Measurements from ENCODE around the gene QPRT. TPM values are rescaled to one million over a fixed set of nuclear protein-coding genes. Genes with fewer than 3 reads are reported as not detected.
"Not testable (repeated sequence)": the region's sequence is repeated elsewhere in the genome, so short reads cannot be mapped to it uniquely, and the experiment has no call there.

QPRT gene
- total RNA-seq, 1 experiment from 2014 or later, result 310 TPM

GRCh38 chr16:29688172-29688571, 9.2 kb downstream of the QPRT start:
- Histone ChIP-seq H3K4me1 (replicated peaks; ENCODE audit: insufficient read depth) (no peaks in the 10 kb centered on the region), H3K36me3 (ENCODE audit: low read depth) (0 out of 2 replicates have a peak, but pooled peaks cover 14% of the 10 kb centered on the region), H3K79me2 (ENCODE audit: low read depth) (peaks cover 78% of the 10 kb centered on the region), H3K4me3 (no peak overlapping the region), H3F3A (ENCODE audit: insufficient read depth, low read depth) (peaks cover 32% of the 10 kb centered on the region), H2AFZ (no peak overlapping the region), H3K27me3 (ENCODE audit: insufficient read depth, low read depth) (no peaks in the 10 kb centered on the region), H3K4me2 (no peak overlapping the region), H3K9me3 (ENCODE audit: insufficient read depth, low read depth) (no peaks in the 10 kb centered on the region), H3K9me2 (ENCODE audit: insufficient read depth) (no peaks in the 10 kb centered on the region), H4K20me1 (ENCODE audit: insufficient read depth) (peaks cover 75% of the 10 kb centered on the region), H3K27ac (no peak overlapping the region)
- TF ChIP-seq CTCF (conservative IDR thresholded peaks at IDR 0.05), result no peak
- TF ChIP-seq EZH2 (IDR thresholded peaks at IDR 0.05; ENCODE audit: low read depth), result no peak
- intact Hi-C loops (cut with micrococcal nuclease; ENCODE audit: unreplicated experiment), result no loop called here
- ChIA-PET CTCF (interaction anchor here (0.7 kb wide), 1 partner anchor 160 kb away, joined by 3 read pairs; no protein-coding TSS in a partner anchor), POLR2A (ENCODE audit: unreplicated experiment) (no interaction called here)
- BruUV-seq (replicated peaks), result no TSS peak
- DNase-seq, result no peak

- CTCF ChIA-PET; H3K4me1 ChIP-seq (replicated peaks; ENCODE audit: insufficient read depth); DNase-seq; H3K9me2 ChIP-seq (ENCODE audit: insufficient read depth); H2AFZ ChIP-seq; BruUV-seq (replicated peaks); H3K27me3 ChIP-seq (ENCODE audit: insufficient read depth, low read depth); intact Hi-C loops (cut with micrococcal nuclease; ENCODE audit: unreplicated experiment); H3K4me2 ChIP-seq; H3K9me3 ChIP-seq (ENCODE audit: insufficient read depth, low read depth); H3K4me3 ChIP-seq; POLR2A ChIA-PET (ENCODE audit: unreplicated experiment); H3K27ac ChIP-seq: not testable (repeated sequence)
- peaks cover 39% of the 10 kb centered on the region for H3F3A ChIP-seq (ENCODE audit: insufficient read depth, low read depth)
- peaks cover 80% of the 10 kb centered on the region for H4K20me1 ChIP-seq (ENCODE audit: insufficient read depth)
- peaks cover 64% of the 10 kb centered on the region for H3K79me2 ChIP-seq (ENCODE audit: low read depth)
- 0 out of 2 replicates have a peak, but pooled peaks cover 10% of the 10 kb centered on the region for H3K36me3 ChIP-seq (ENCODE audit: low read depth)
These were observed 10.7 kb downstream of the QPRT start for GRCh38 chr16:29689490-29690351.

GRCh38 chr16:29692606-29693005, 13.6 kb downstream of the QPRT start:
- BruUV-seq (replicated peaks); H3K4me3 ChIP-seq; H3K27me3 ChIP-seq (ENCODE audit: insufficient read depth, low read depth); H3K4me2 ChIP-seq; H3K36me3 ChIP-seq (ENCODE audit: low read depth); H3K27ac ChIP-seq; H3K4me1 ChIP-seq (replicated peaks; ENCODE audit: insufficient read depth); intact Hi-C loops (cut with micrococcal nuclease; ENCODE audit: unreplicated experiment); DNase-seq; H2AFZ ChIP-seq; H3K9me2 ChIP-seq (ENCODE audit: insufficient read depth); POLR2A ChIA-PET (ENCODE audit: unreplicated experiment); H3K9me3 ChIP-seq (ENCODE audit: insufficient read depth, low read depth): not testable (repeated sequence)
- CTCF ChIA-PET, result interaction anchor here (0.6 kb wide), 1 partner anchor 421 kb away, joined by 4 read pairs; no protein-coding TSS in a partner anchor
- Histone ChIP-seq H3F3A (ENCODE audit: insufficient read depth, low read depth) (peaks cover 53% of the 10 kb centered on the region), H3K79me2 (ENCODE audit: low read depth) (peaks cover 42% of the 10 kb centered on the region), H4K20me1 (ENCODE audit: insufficient read depth) (peaks cover 74% of the 10 kb centered on the region)

GRCh38 chr16:29694384-29695195, 15.6 kb downstream of the QPRT start:
- Histone ChIP-seq H2AFZ (no peak overlapping the region), H3K4me1 (replicated peaks; ENCODE audit: insufficient read depth) (no peaks in the 10 kb centered on the region), H3K36me3 (ENCODE audit: low read depth) (peaks cover 10% of the 10 kb centered on the region; the same call in 1 of the 2 replicates), H3K79me2 (ENCODE audit: low read depth) (peaks cover 22% of the 10 kb centered on the region), H3K4me2 (no peak overlapping the region), H3K27me3 (ENCODE audit: insufficient read depth, low read depth) (no peaks in the 10 kb centered on the region), H4K20me1 (ENCODE audit: insufficient read depth) (peaks cover 61% of the 10 kb centered on the region), H3F3A (ENCODE audit: insufficient read depth, low read depth) (peaks cover 57% of the 10 kb centered on the region), H3K9me2 (ENCODE audit: insufficient read depth) (no peaks in the 10 kb centered on the region), H3K27ac (no peak overlapping the region), H3K4me3 (no peak overlapping the region), H3K9me3 (ENCODE audit: insufficient read depth, low read depth) (no peaks in the 10 kb centered on the region; the same call in 1 of the 2 replicates)
- intact Hi-C loops (cut with micrococcal nuclease; ENCODE audit: unreplicated experiment), result no loop called here
- ChIA-PET CTCF (no interaction called here), POLR2A (ENCODE audit: unreplicated experiment) (no interaction called here)
- BruUV-seq (replicated peaks), result no TSS peak
- no peak for DNase-seq
- TF ChIP-seq EZH2 (IDR thresholded peaks at IDR 0.05; ENCODE audit: low read depth), result no peak
- TF ChIP-seq CTCF (conservative IDR thresholded peaks at IDR 0.05), result no peak

- DNase-seq; H3K9me3 ChIP-seq (ENCODE audit: insufficient read depth, low read depth); intact Hi-C loops (cut with micrococcal nuclease; ENCODE audit: unreplicated experiment); H3K27me3 ChIP-seq (ENCODE audit: insufficient read depth, low read depth); H2AFZ ChIP-seq; H3K4me1 ChIP-seq (replicated peaks; ENCODE audit: insufficient read depth); BruUV-seq (replicated peaks); H3K4me2 ChIP-seq; H3K27ac ChIP-seq; POLR2A ChIA-PET (ENCODE audit: unreplicated experiment); H3K4me3 ChIP-seq; H3K36me3 ChIP-seq (ENCODE audit: low read depth); H3K9me2 ChIP-seq (ENCODE audit: insufficient read depth): not testable (repeated sequence)
- Histone ChIP-seq H3K79me2 (ENCODE audit: low read depth) (peaks cover 11% of the 10 kb centered on the region), H3F3A (ENCODE audit: insufficient read depth, low read depth) (peaks cover 55% of the 10 kb centered on the region), H4K20me1 (ENCODE audit: insufficient read depth) (peaks cover 52% of the 10 kb centered on the region)
- CTCF ChIA-PET, result interaction anchor here (0.6 to 0.7 kb wide), 2 partner anchors 12 to 156 kb away, joined by 9 to 17 read pairs; no protein-coding TSS in a partner anchor
These were observed 16.7 kb downstream of the QPRT start for GRCh38 chr16:29695675-29696074.
